ENCODE data around the gene EGFLAM. TPM values are rescaled to one million over a fixed set of nuclear protein-coding genes. Genes with fewer than 3 reads are reported as not detected.

The EGFLAM gene
- total and polyA plus RNA-seq, 2 experiments from 2014 or later: 6.5 to 9.0 TPM

- H3K27me3 ChIP-seq: no peaks in the 10 kb centered on the region
- no peaks in the 10 kb centered on the region for H3K4me1 ChIP-seq (ENCODE audit: insufficient read depth)
- no peak overlapping the region for H3K4me2 ChIP-seq
- H3K36me3 ChIP-seq (replicated peaks; ENCODE audit: insufficient read depth, low read depth): no peaks in the 10 kb centered on the region
- no peaks in the 10 kb centered on the region for H3K9me2 ChIP-seq (replicated peaks; ENCODE audit: insufficient read depth)
- H3K4me3 ChIP-seq: no peak overlapping the region
- 98% methylated on average over 2 of the region's 2 CpGs for WGBS (ENCODE audit: low lambda C conversion rate, missing lambda C conversion rate)
- no peaks in the 10 kb centered on the region for H3K79me2 ChIP-seq
- H3K9me3 ChIP-seq (ENCODE audit: low read depth): no peaks in the 10 kb centered on the region
- no peak overlapping the region for H3K27ac ChIP-seq
- no peaks in the 10 kb centered on the region for H4K20me1 ChIP-seq (ENCODE audit: insufficient read depth, poor library complexity, severe bottlenecking)
- TF ChIP-seq EZH2phosphoT487 (IDR thresholded peaks at IDR 0.05; ENCODE audit: low read depth, severe bottlenecking, unreplicated experiment) (no peak), EZH2 (IDR thresholded peaks at IDR 0.05; ENCODE audit: borderline replicate concordance) (no peak)
- TF ChIP-seq, protein P1, sequence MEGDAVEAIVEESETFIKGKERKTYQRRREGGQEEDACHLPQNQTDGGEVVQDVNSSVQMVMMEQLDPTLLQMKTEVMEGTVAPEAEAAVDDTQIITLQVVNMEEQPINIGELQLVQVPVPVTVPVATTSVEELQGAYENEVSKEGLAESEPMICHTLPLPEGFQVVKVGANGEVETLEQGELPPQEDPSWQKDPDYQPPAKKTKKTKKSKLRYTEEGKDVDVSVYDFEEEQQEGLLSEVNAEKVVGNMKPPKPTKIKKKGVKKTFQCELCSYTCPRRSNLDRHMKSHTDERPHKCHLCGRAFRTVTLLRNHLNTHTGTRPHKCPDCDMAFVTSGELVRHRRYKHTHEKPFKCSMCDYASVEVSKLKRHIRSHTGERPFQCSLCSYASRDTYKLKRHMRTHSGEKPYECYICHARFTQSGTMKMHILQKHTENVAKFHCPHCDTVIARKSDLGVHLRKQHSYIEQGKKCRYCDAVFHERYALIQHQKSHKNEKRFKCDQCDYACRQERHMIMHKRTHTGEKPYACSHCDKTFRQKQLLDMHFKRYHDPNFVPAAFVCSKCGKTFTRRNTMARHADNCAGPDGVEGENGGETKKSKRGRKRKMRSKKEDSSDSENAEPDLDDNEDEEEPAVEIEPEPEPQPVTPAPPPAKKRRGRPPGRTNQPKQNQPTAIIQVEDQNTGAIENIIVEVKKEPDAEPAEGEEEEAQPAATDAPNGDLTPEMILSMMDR (IDR thresholded peaks at IDR 0.05; ENCODE audit: poor library complexity): no peak
- H2AFZ ChIP-seq: no peak overlapping the region
- DNase-seq (ENCODE audit: low spot score): no peak
These were observed 188.7 kb downstream of the EGFLAM start for GRCh38 chr5:38447056-38447455.

DNA sequence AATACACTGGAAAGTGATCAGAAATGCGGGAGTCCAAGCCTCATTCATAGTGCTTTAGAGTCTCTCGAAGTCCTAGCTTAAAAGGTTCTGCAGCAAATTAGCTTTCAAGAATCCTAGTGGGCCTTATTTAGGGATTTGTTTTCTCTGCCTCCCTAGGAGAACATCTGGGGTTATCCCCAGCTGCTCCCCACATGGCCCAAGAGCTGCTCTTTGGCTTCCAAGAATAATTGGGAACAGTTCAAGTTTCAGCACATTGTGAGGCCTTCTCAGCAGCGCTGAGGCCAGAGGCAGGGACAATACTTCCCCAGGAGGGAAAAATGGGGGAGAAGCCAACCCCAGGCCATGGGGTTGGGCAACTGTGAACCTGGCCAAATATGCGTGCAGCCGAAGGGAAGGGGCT lies 189.4 kb downstream of the EGFLAM start:
- no peak overlapping the region for H3K4me2 ChIP-seq
- H3K9me2 ChIP-seq (replicated peaks; ENCODE audit: insufficient read depth): no peaks in the 10 kb centered on the region
- DNase-seq (ENCODE audit: low spot score): no peak
- WGBS (ENCODE audit: low lambda C conversion rate, missing lambda C conversion rate): 92% methylated on average over 5 of the region's 5 CpGs
- no peaks in the 10 kb centered on the region for H3K9me3 ChIP-seq (ENCODE audit: low read depth)
- H3K27me3 ChIP-seq: no peaks in the 10 kb centered on the region
- no peak overlapping the region for H3K4me3 ChIP-seq
- H3K27ac ChIP-seq: no peak overlapping the region
- no peaks in the 10 kb centered on the region for H3K79me2 ChIP-seq
- no peak for TF ChIP-seq EZH2phosphoT487 (IDR thresholded peaks at IDR 0.05; ENCODE audit: low read depth, severe bottlenecking, unreplicated experiment)
- TF ChIP-seq, protein P1 (IDR thresholded peaks at IDR 0.05; ENCODE audit: poor library complexity): no peak
- TF ChIP-seq EZH2 (IDR thresholded peaks at IDR 0.05; ENCODE audit: borderline replicate concordance): no peak
- H4K20me1 ChIP-seq (ENCODE audit: insufficient read depth, poor library complexity, severe bottlenecking): no peaks in the 10 kb centered on the region
- H3K4me1 ChIP-seq (ENCODE audit: insufficient read depth): no peaks in the 10 kb centered on the region
- no peak overlapping the region for H2AFZ ChIP-seq
- no peaks in the 10 kb centered on the region for H3K36me3 ChIP-seq (replicated peaks; ENCODE audit: insufficient read depth, low read depth)

GRCh38 chr5:38448568-38449350 lies 190.4 kb downstream of the EGFLAM start:
- no peak for DNase-seq (ENCODE audit: low spot score)
- Histone ChIP-seq H3K4me3 (no peak overlapping the region), H3K4me2 (no peak overlapping the region), H4K20me1 (ENCODE audit: insufficient read depth, poor library complexity, severe bottlenecking) (no peaks in the 10 kb centered on the region), H3K4me1 (ENCODE audit: insufficient read depth) (no peaks in the 10 kb centered on the region), H3K9me2 (replicated peaks; ENCODE audit: insufficient read depth) (no peaks in the 10 kb centered on the region), H2AFZ (no peak overlapping the region), H3K9me3 (ENCODE audit: low read depth) (no peaks in the 10 kb centered on the region), H3K27ac (no peak overlapping the region), H3K79me2 (no peaks in the 10 kb centered on the region), H3K27me3 (no peaks in the 10 kb centered on the region), H3K36me3 (replicated peaks; ENCODE audit: insufficient read depth, low read depth) (no peaks in the 10 kb centered on the region)
- WGBS (ENCODE audit: low lambda C conversion rate, missing lambda C conversion rate): 88% methylated on average over 9 of the region's 9 CpGs
- TF ChIP-seq, protein P1 (IDR thresholded peaks at IDR 0.05; ENCODE audit: poor library complexity): no peak
- TF ChIP-seq EZH2phosphoT487 (IDR thresholded peaks at IDR 0.05; ENCODE audit: low read depth, severe bottlenecking, unreplicated experiment) (no peak), EZH2 (IDR thresholded peaks at IDR 0.05; ENCODE audit: borderline replicate concordance) (no peak)
